AG09309 (cell line): Measurements from ENCODE around the gene ZNF800.

Experiments used
- DNase-seq: peaks from one replicate; pipeline ENCODE4 v3.0.0-alpha.2; 2010; ENCODE audit warnings: low read depth
- H3K4me3 ChIP-seq: 2 replicates; pipeline ENCODE4 v1.5.1; 2011; ENCODE audit warnings: mild to moderate bottlenecking, low read depth, low read length, moderate library complexity; ENCODE audit not compliant: control insufficient read depth
- CTCF ChIP-seq: IDR thresholded peaks from 2 replicates; pipeline ENCODE4 v1.5.1; 2011; ENCODE audit warnings: mild to moderate bottlenecking, low read depth, low read length, inconsistent platforms; ENCODE audit not compliant: insufficient read depth, control insufficient read depth; ENCODE audit errors: missing control alignments

Gene ZNF800

GRCh38 chr7:127342596-127342995 lies 49.9 kb downstream of the ZNF800 start:
- TF ChIP-seq CTCF, result no peak
- H3K4me3 ChIP-seq, result no peak overlapping the region
- no peak for DNase-seq

- no peak overlapping the region for H3K4me3 ChIP-seq
- DNase-seq, result no peak
- no peak for TF ChIP-seq CTCF
These were observed 54.4 kb downstream of the ZNF800 start for GRCh38 chr7:127338122-127338521.

- TF ChIP-seq CTCF, result no peak
- H3K4me3 ChIP-seq, result no peak overlapping the region
These were observed 54.9 kb downstream of the ZNF800 start for GRCh38 chr7:127337581-127337980.

GRCh38 chr7:127336458-127336857 lies 56.0 kb downstream of the ZNF800 start:
- no peak for DNase-seq
- no peak overlapping the region for H3K4me3 ChIP-seq
- TF ChIP-seq CTCF, result no peak

More at GRCh38 chr7:127337581-127337980, 54.9 kb downstream of the ZNF800 start:
- DNase-seq, result no peak

GRCh38 chr7:127332880-127333279 lies 59.6 kb downstream of the ZNF800 start:
- H3K4me3 ChIP-seq, result no peak overlapping the region
- DNase-seq, result no peak
- no peak for TF ChIP-seq CTCF

- TF ChIP-seq CTCF, result no peak
- no peak overlapping the region for H3K4me3 ChIP-seq
- no peak for DNase-seq
These were observed 62.4 kb downstream of the ZNF800 start for GRCh38 chr7:127330070-127330469.

- no peak for TF ChIP-seq CTCF
- H3K4me3 ChIP-seq, result no peak overlapping the region
- no peak for DNase-seq
These were observed 69.5 kb downstream of the ZNF800 start for GRCh38 chr7:127322832-127323493.
